Activated CD4-positive, alpha-beta T cell treated with anti-CD3 and anti-CD28 coated beads, Interleukin-2, amount 10 ng/mL, durations not matched to agents 7 days and 5 days (primary cell): Measurements from ENCODE around the gene TANGO6. TPM values are rescaled to one million over a fixed set of nuclear protein-coding genes. Genes with fewer than 3 reads are reported as not detected.

Experiments used
- CTCF ChIA-PET: fragments of 350-600 bp; sonication (Branson Sonifier 250); formaldehyde crosslinking; loops from one replicate; lab custom pipeline; 2021; ENCODE audit warnings: antibody characterized with exemption; lab: Charles Lee
- POLR2A ChIA-PET: fragments of 350-600 bp; sonication (Branson Sonifier 250); formaldehyde crosslinking; loops from one replicate; lab custom pipeline; 2021; ENCODE audit warnings: antibody characterized with exemption; lab: Charles Lee
- DNase-seq: peaks from one replicate; pipeline ENCODE4 v3.0.0-alpha.2; 2020
- H3K27ac Mint-ChIP-seq: one replicate; pipeline ENCODE4 v1.8.0; 2021; ENCODE audit warnings: mild to moderate bottlenecking, moderate library complexity, mixed read lengths
- H3K27me3 Mint-ChIP-seq: one replicate; pipeline ENCODE4 v1.8.0; 2021; ENCODE audit warnings: mixed read lengths
- H3K36me3 Mint-ChIP-seq: one replicate; pipeline ENCODE4 v1.8.0; 2021; ENCODE audit warnings: low read depth, mixed read lengths
- H3K4me1 Mint-ChIP-seq: one replicate; pipeline ENCODE4 v1.8.0; 2021; ENCODE audit warnings: mixed read lengths
- H3K4me3 Mint-ChIP-seq: one replicate; pipeline ENCODE4 v1.8.0; 2021; ENCODE audit warnings: mild to moderate bottlenecking, moderate library complexity, mixed read lengths
- H3K9me3 Mint-ChIP-seq: one replicate; pipeline ENCODE4 v1.8.0; 2021; ENCODE audit warnings: mixed read lengths
- total RNA-seq, 2 experiments: library from RNA; stranded (reverse); gene quantifications; one replicate each; pipeline ENCODE4 v1.2.3, GENCODE V29; 2021

Gene TANGO6
- total RNA-seq, 2 experiments from 2014 or later = 24.3 to 27.4 TPM

DNA sequence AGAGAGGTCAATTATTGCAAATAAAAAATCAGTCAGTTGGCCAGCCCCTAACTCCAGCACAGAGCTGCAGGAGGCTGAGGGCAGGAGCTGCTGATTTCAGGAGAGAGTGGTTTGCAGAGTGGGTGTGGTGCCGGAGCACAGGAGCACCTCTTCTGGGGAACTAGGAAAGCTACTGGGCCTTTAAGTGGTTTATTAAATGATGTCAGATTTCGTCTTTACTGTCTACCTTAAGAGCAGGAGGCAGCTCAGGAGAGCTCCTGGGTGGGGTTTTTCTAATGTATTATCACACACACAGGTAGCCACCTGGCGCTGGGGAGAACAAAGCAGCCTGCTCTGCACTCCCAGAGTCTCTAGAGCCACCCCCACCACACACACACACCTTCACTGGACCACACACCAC lies 250.6 kb downstream of the TANGO6 start:
- no peak for DNase-seq
- Mint-ChIP-seq H3K9me3 (no peaks in the 10 kb centered on the region), H3K27me3 (no peaks in the 10 kb centered on the region), H3K27ac (no peak overlapping the region), H3K36me3 (no peaks in the 10 kb centered on the region), H3K4me1 (peaks cover 6% of the 10 kb centered on the region), H3K4me3 (no peak overlapping the region)
- POLR2A ChIA-PET = interaction anchor here (0.6 kb wide), 2 partner anchors 65 to 564 kb away, joined by 3 to 5 read pairs; no protein-coding TSS in a partner anchor
- CTCF ChIA-PET = no interaction called here

DNA sequence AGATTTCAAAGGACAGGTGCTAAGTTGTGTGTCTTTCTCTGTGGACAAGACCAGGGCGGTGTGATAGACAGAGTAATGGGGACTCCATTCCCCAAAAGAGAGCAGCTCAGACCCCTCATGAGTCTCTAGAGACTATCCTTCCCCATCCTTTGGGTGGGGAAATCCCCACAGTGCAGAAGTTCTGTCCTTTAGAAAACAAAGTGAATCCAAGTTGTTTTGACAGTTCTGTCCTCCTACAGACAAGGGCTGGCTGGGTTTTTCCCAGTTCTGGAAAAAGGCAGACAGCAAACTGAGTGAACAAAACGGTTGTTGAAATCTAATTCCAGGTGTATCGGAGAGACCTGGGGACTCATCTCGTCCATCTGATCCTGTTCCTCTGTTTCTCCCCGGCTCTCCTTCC lies 251.2 kb downstream of the TANGO6 start:
- CTCF ChIA-PET = interaction anchor here (0.6 kb wide), 2 partner anchors 29 to 250 kb away, joined by 3 read pairs; no protein-coding TSS in a partner anchor
- DNase-seq = no peak
- Mint-ChIP-seq H3K36me3 (no peaks in the 10 kb centered on the region), H3K4me1 (peaks cover 2% of the 10 kb centered on the region), H3K9me3 (no peaks in the 10 kb centered on the region), H3K27me3 (no peaks in the 10 kb centered on the region), H3K27ac (no peak overlapping the region), H3K4me3 (no peak overlapping the region)
- POLR2A ChIA-PET = no interaction called here

DNA sequence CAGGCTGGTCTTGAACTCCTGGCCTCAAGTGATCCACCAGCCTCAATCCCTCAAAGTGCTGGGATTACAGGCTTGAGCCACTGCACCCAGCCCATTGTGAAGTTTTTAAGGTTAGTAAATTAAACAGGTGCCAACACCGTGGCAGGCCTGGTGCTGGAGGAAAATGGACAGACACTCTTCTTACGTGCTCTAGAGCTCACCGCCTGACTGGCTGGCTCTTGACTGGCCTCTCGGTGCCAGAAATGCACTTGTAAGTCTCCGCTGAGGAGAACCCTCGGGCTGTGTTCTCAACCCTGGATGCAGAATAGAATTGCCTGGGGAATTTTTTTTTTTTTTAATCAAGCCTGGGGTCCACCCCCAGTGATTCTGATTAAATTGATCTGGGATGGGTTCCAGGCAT lies 251.9 kb downstream of the TANGO6 start:
- ChIA-PET CTCF (interaction anchor here (1.1 kb wide), 1 partner anchor 13 kb away, joined by 3 read pairs; no protein-coding TSS in a partner anchor), POLR2A (interaction anchor here (0.6 kb wide), 1 partner anchor 130 kb away, joined by 3 read pairs; no protein-coding TSS in a partner anchor)
- Mint-ChIP-seq H3K4me1 (no peaks in the 10 kb centered on the region), H3K4me3 (no peak overlapping the region), H3K36me3 (no peaks in the 10 kb centered on the region), H3K27me3 (no peaks in the 10 kb centered on the region), H3K27ac (no peak overlapping the region), H3K9me3 (no peaks in the 10 kb centered on the region)
- no peak for DNase-seq

DNA sequence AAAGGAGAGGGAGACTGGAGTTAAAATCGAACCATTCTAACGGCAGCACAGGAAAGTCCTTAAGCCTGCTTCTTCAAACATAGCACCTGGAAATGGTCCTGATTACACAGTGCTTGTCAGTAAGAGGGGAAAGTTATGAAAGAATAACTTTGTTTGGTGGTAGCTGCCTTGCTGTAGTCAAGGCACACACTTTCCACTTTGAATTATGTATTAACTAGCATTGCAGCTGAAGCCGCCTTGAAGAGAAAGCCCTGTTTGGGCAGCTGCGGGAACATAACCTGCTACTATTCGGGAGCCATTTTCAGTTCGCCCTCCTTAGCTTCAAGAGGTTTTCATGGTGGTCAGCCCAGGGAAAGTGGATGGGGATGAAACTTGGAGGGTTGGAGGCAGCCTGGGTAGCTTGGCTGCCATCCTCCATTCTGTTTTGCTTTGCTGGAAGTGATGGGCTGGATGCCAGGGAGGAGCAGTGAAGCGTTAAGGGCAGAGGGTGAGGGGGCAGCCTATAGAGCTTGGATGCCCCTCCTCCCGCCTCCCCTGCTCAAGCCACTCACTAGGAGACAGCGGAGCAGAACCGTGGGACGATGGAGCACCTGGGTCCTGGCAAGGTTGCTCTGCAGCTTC lies 256.9 kb downstream of the TANGO6 start:
- ChIA-PET CTCF (interaction anchor here (0.6 to 1.1 kb wide), 2 partner anchors 13 to 195 kb away, joined by 4 read pairs; no protein-coding TSS in a partner anchor), POLR2A (no interaction called here)
- DNase-seq = no peak
- no peak overlapping the region for H3K4me3 Mint-ChIP-seq
- H3K27me3 Mint-ChIP-seq = peaks cover 13% of the 10 kb centered on the region
- H3K4me1 Mint-ChIP-seq = peaks cover 1% of the 10 kb centered on the region
- H3K27ac Mint-ChIP-seq = no peak overlapping the region
- no peaks in the 10 kb centered on the region for H3K9me3 Mint-ChIP-seq
- no peaks in the 10 kb centered on the region for H3K36me3 Mint-ChIP-seq

DNA sequence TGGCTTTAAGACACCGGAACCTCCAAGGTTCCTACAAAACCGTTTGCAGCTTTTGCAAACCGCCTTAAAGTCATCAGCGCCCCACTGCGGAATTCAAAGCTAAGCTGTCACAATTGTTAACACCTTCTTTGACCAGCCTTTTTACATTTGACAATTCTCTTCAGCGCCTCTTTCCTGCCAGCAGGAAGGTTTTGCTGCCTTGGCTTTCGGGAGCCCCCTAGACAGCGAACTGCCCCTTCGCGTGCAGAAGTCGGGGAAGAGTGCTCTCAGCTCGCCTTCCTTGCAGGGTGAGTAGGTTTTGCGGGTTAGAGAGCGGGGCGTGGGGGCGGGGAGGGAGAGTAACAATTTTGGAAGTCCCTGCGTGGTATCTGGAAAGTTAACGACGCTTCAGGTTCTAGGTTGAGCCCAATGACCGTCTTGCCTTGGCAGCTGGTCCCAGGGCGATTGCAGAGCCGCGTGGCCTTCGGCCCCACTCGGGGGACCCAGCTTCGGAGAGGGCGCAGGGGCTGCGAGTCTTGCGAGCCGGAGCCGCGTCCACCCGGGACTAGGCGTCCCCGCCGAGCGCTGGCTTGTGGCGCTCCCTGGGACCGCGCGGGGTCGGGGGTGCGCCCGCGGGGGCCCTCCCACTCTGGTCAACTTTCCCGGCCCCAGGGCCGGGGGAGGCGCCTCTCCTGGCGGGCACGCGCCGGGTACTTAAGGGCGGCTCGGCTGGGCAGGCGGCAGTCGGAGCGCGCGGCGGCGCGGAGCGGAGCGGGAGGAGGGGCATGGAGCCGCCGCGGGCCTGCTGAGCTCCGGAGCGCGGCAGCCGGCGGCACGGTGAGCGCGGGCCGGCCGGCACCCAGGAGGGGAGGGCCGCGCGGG lies 262.4 kb downstream of the TANGO6 start, which contains the start of gene HAS3:
Gene HAS3 (plus strand): TSS at position 153 of the 861 bp plus-strand sequence. CDS start 3,743 bp downstream, outside the sequence.
- H3K36me3 Mint-ChIP-seq = peaks cover 3% of the 10 kb centered on the region
- peaks cover 34% of the 10 kb centered on the region for H3K27me3 Mint-ChIP-seq
- DNase-seq = peak; percentile 42
- no peak within 1 kb of the TSS for H3K27ac Mint-ChIP-seq
- POLR2A ChIA-PET = no interaction called here
- H3K4me1 Mint-ChIP-seq = peaks cover 18% of the 10 kb centered on the region
- CTCF ChIA-PET = interaction anchor here (1.3 to 1.4 kb wide), 2 partner anchors 18 to 21 kb away, joined by 3 to 4 read pairs; no protein-coding TSS in a partner anchor
- no peaks in the 10 kb centered on the region for H3K9me3 Mint-ChIP-seq
- peak within 1 kb of the TSS; percentile 76 for H3K4me3 Mint-ChIP-seq

DNA sequence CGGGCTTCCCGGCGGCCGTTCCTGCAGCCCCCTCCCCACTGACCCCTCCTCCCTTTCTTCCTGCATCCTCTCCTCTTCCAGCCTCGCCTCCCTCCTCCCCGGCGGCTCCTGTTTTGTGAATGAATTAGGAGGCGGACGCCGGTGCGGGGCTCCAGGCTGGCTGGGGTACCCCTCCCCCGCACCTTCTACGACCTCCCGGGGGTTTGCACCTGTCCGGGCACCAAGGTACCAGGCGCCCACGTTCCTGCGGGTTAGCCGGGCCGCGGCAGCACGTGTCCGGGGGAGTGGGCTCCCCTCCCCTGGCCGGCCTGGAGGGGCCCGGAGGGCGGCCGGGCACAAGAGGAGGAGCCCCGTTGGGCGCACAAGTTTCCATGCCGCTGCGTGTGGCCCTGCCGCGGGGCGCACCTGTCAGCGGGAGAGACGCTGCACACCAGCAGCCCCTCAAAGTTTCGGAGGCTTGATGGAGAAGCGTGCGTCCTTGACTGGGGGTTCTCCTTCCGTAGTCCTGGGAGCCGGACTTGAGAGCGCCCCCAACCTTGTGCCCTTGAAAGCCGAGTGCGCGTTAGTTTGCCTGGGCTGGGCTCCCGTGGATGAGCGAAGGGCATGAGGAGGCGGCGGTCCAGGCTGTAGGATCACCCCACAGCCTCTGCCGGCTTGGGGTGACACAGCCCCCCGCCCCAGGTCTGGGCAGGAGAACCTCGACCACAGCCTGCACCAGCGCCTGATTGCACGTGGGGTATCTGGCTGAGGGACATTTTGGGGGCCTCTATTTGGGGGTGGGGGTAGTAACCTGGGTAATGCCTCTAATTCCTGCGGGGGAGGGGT lies 263.4 kb downstream of the TANGO6 start:
- peak overlapping the region; percentile 55 for H3K4me3 Mint-ChIP-seq
- peaks cover 34% of the 10 kb centered on the region for H3K27me3 Mint-ChIP-seq
- H3K4me1 Mint-ChIP-seq = peaks cover 18% of the 10 kb centered on the region
- DNase-seq = no peak
- CTCF ChIA-PET = interaction anchor here (1.4 kb wide), 1 partner anchor 21 kb away, joined by 3 read pairs; no protein-coding TSS in a partner anchor
- H3K9me3 Mint-ChIP-seq = no peaks in the 10 kb centered on the region
- POLR2A ChIA-PET = no interaction called here
- H3K27ac Mint-ChIP-seq = no peak overlapping the region
- H3K36me3 Mint-ChIP-seq = peaks cover 3% of the 10 kb centered on the region

DNA sequence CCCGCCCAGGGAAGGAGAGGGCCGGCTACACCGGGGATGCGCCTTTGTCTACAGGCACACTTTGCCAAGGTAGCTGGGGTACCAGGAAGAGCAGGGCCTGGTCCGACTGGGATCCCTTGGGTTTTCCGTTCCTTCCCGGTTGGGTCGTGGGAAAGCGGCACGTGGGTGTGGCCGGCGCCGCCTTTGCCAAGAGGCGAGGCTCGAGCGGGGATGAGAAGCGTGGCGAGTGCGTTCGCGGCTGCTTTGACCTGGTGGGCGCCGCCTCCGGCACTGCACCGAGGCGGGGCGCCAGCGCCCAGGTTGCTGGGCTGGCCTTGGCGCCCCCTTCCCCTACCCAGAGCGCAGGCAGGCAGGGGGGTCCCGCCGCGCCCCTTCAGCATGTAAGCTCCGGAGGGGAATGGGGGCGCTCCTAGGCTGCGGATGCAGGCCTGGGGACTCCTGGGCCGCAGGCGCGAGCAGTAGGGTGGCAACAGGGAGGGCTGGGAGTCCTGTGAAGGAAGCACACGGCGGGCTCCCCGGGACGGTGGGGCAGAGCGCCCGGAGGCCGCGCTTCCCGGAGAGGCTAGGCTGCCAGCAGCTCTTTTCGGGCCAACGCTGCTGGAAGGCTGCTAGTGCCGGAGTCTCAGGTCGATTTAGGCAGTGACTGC lies 264.1 kb downstream of the TANGO6 start:
- peaks cover 18% of the 10 kb centered on the region for H3K4me1 Mint-ChIP-seq
- DNase-seq = no peak
- H3K9me3 Mint-ChIP-seq = no peaks in the 10 kb centered on the region
- peak overlapping the region; percentile 55 for H3K4me3 Mint-ChIP-seq
- H3K27ac Mint-ChIP-seq = no peak overlapping the region
- H3K27me3 Mint-ChIP-seq = peaks cover 34% of the 10 kb centered on the region
- CTCF ChIA-PET = interaction anchor here (0.9 kb wide), 1 partner anchor 12 kb away, joined by 3 read pairs; no protein-coding TSS in a partner anchor
- peaks cover 3% of the 10 kb centered on the region for H3K36me3 Mint-ChIP-seq
- POLR2A ChIA-PET = interaction anchor here (0.6 kb wide), 1 partner anchor 14 kb away, joined by 4 read pairs; no protein-coding TSS in a partner anchor

DNA sequence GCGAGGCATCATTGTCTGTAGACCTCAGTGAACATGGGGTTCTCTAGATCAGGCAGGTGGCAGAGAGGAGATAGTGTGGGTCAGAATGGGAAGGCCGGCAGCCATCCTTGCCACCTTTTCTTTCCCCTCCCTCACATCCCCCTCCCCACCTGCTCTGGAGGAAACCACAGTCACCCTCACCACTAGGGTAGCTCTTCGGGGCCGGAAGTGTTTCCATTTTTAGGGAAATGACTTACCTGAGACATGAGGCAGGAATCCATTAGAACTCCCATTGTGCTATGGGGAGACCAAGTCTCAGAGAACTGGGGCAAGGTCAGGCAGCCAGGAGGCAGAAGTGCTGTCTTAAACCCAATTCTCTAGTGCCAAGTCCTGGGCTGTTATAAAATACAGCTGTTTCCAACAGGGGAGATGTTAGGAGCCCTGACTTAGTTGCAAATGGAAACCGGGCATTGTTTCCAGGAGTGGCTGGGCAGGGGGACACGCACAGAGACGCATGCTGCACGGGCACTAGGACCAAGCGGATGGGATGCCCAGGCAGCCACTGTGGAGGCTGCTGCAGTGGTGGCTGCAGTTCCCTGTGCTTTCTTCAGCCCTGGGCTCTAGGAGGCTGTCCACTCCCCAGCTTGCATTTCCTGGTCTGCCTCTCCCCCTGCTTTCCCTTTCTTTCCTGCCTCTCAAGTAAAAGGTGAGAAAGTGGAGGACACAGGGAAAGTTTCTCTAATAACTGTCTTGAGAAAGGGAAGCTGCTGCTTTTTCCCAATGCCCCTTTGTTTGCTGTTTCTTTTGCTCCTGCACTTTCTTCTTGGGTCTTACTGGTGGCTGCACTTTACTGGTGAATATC lies 265.0 kb downstream of the TANGO6 start:
- Mint-ChIP-seq H3K36me3 (peaks cover 3% of the 10 kb centered on the region), H3K4me1 (peaks cover 18% of the 10 kb centered on the region), H3K27ac (no peak overlapping the region), H3K4me3 (no peak overlapping the region), H3K27me3 (peaks cover 30% of the 10 kb centered on the region), H3K9me3 (no peaks in the 10 kb centered on the region)
- ChIA-PET POLR2A (no interaction called here), CTCF (interaction anchor here (0.9 to 1.0 kb wide), 2 partner anchors 13 to 518 kb away, joined by 3 read pairs; no protein-coding TSS in a partner anchor)
- no peak for DNase-seq

DNA sequence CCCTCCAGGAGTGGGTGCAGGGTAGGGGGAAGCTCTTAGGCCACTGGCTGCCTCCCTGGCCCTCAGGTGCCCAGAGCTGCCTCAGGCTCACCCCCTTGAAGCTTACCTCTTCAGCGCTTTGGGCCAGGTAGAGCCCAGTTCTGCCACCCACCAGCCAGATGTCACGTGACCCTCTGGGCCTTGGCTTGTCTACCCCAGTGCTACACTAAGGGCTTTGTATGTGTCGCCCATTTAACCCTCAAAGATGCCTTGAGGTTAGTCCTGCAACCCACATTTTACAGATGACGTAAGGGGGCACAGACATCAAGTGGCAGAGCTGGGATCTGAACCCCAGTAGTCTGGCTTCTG lies 265.5 kb downstream of the TANGO6 start:
- Mint-ChIP-seq H3K36me3 (peaks cover 3% of the 10 kb centered on the region), H3K9me3 (no peaks in the 10 kb centered on the region), H3K4me3 (no peak overlapping the region), H3K4me1 (peaks cover 18% of the 10 kb centered on the region), H3K27me3 (peaks cover 27% of the 10 kb centered on the region), H3K27ac (no peak overlapping the region)
- DNase-seq = no peak
- POLR2A ChIA-PET = no interaction called here
- CTCF ChIA-PET = interaction anchor here (1.0 kb wide), 1 partner anchor 518 kb away, joined by 3 read pairs; no protein-coding TSS in a partner anchor

DNA sequence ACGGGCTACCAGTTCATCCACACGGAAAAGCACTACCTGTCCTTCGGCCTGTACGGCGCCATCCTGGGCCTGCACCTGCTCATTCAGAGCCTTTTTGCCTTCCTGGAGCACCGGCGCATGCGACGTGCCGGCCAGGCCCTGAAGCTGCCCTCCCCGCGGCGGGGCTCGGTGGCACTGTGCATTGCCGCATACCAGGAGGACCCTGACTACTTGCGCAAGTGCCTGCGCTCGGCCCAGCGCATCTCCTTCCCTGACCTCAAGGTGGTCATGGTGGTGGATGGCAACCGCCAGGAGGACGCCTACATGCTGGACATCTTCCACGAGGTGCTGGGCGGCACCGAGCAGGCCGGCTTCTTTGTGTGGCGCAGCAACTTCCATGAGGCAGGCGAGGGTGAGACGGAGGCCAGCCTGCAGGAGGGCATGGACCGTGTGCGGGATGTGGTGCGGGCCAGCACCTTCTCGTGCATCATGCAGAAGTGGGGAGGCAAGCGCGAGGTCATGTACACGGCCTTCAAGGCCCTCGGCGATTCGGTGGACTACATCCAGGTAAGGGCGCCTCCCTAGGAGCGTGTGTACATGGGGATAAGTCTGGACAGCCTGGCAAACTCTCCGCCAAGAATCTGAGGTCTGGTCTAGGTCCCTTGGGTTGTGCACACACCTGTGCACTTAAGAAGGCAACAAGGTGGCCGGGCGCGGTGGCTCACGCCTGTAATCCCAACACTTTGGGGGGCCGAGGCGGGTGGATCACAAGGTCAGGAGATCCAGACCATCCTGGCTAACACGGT lies 266.3 kb downstream of the TANGO6 start:
- Mint-ChIP-seq H3K9me3 (no peaks in the 10 kb centered on the region), H3K4me3 (no peak overlapping the region), H3K36me3 (peaks cover 4% of the 10 kb centered on the region), H3K4me1 (peaks cover 18% of the 10 kb centered on the region), H3K27ac (no peak overlapping the region), H3K27me3 (peaks cover 23% of the 10 kb centered on the region)
- ChIA-PET CTCF (interaction anchor here (1.3 kb wide), 1 partner anchor 11 kb away, joined by 3 read pairs; no protein-coding TSS in a partner anchor), POLR2A (no interaction called here)
- no peak for DNase-seq
